K562 (cell line): ENCODE measurements around the gene ARHGEF25. TPM values are rescaled to one million over a fixed set of nuclear protein-coding genes. Genes with fewer than 3 reads are reported as not detected.
A peak's percentile ranks its signal among the peaks of the same experiment; 100 is the strongest.

Experiments
- CC2D1A ChIP-seq: fragments of 450-650 bp; IDR thresholded peaks from 2 replicates; pipeline ENCODE4 v1.6.1; 2017; ENCODE audit warnings: mild to moderate bottlenecking
- CTCFL ChIP-seq: IDR thresholded peaks from 2 replicates; pipeline ENCODE4 v1.6.1; 2011; ENCODE audit warnings: borderline replicate concordance, low read depth, mild to moderate bottlenecking, moderate library complexity, low read length; ENCODE audit not compliant: insufficient read depth, poor library complexity, severe bottlenecking
- HCFC1 ChIP-seq: IDR thresholded peaks from 2 replicates; pipeline ENCODE4 v1.6.1; 2012; ENCODE audit warnings: low read depth, low read length, improper control_type of control experiment
- HDGF ChIP-seq: fragments of 450-650 bp; IDR thresholded peaks from 2 replicates; pipeline ENCODE4 v1.6.1; 2016
- HNRNPH1 ChIP-seq: fragments of 200-400 bp; formaldehyde crosslinking; optimal IDR thresholded peaks from 2 replicates; pipeline ENCODE3; 2017; ENCODE audit warnings: low read depth, mild to moderate bottlenecking, low read length, moderate library complexity
- MBD1 ChIP-seq: fragments of 250-450 bp; sonication (Bioruptor Pico); IDR thresholded peaks from 2 replicates; pipeline ENCODE4 v1.8.0; 2022; ENCODE audit warnings: inconsistent platforms
- MCM3 ChIP-seq: fragments of 450-650 bp; IDR thresholded peaks from 2 replicates; pipeline ENCODE4 v1.6.1; 2016
- MCM7 ChIP-seq, 2 experiments: fragments of 450-650 bp; IDR thresholded peaks; 2 replicates each; pipeline ENCODE4 v1.6.1; 2016 to 2018
- MTA3 ChIP-seq: fragments of 450-650 bp; formaldehyde crosslinking; IDR thresholded peaks from 2 replicates; pipeline ENCODE4 v1.6.1; 2017; ENCODE audit warnings: mild to moderate bottlenecking, borderline replicate concordance
- NRF1 ChIP-seq, 2 experiments: fragments of 450-650 bp; IDR thresholded peaks in 1 of 2; conservative IDR thresholded peaks in 1 of 2; 2 replicates each; pipeline ENCODE4 v1.6.1; 2014; ENCODE audit warnings: mild to moderate bottlenecking in 2 of 2
- PHF8 ChIP-seq: fragments of 200-600 bp; sonication (generic); IDR thresholded peaks from 2 replicates; pipeline ENCODE4 v1.6.1; 2012; ENCODE audit warnings: mixed run types, mild to moderate bottlenecking, inconsistent platforms, low read length, moderate library complexity, borderline replicate concordance
- PKNOX1 ChIP-seq: fragments of 450-650 bp; IDR thresholded peaks from 2 replicates; pipeline ENCODE4 v1.6.1; 2016
- POLR3G ChIP-seq: IDR thresholded peaks from 2 replicates; pipeline ENCODE4 v1.6.1; 2011; ENCODE audit not compliant: insufficient read length, insufficient replicate concordance; ENCODE audit errors: extremely low read depth
- SMAD4 ChIP-seq: fragments of 250-450 bp; sonication (Bioruptor Pico); conservative IDR thresholded peaks from 2 replicates; pipeline ENCODE4 v1.8.0; 2021; ENCODE audit warnings: inconsistent platforms, mild to moderate bottlenecking, moderate library complexity
- SMC3 ChIP-seq: conservative IDR thresholded peaks from 2 replicates; pipeline ENCODE4 v1.6.1; 2011; ENCODE audit warnings: low read depth, low read length, improper control_type of control experiment; ENCODE audit not compliant: insufficient read depth
- SNAPC5 ChIP-seq: fragments of 250-450 bp; sonication (Bioruptor Pico); IDR thresholded peaks from 2 replicates; pipeline ENCODE4 v1.8.0; 2021; ENCODE audit warnings: moderate library complexity, mild to moderate bottlenecking, inconsistent platforms
- TAF1 ChIP-seq: IDR thresholded peaks from 2 replicates; pipeline ENCODE4 v1.6.1; 2011; ENCODE audit warnings: mild to moderate bottlenecking, low read length, moderate library complexity; ENCODE audit not compliant: insufficient read depth, control insufficient read depth, severe bottlenecking; ENCODE audit errors: extremely low read depth
- TEAD1 ChIP-seq, 2 experiments: fragments of 450-650 bp in 1 of 2; sonication (generic) in 1 of 2; formaldehyde crosslinking; IDR thresholded peaks; 2 replicates each; pipeline versions ENCODE4 v1.4.0 to v1.8.0; 2020 to 2022; ENCODE audit warnings: mild to moderate bottlenecking in 2 of 2, missing genetic modification reagents in 1 of 2
- TEAD4 ChIP-seq, 2 experiments: sonication (generic) in 1 of 2; formaldehyde crosslinking in 1 of 2; IDR thresholded peaks; 2 replicates each; pipeline versions ENCODE4 v1.6.1 to v1.8.0; 2012 to 2022; ENCODE audit warnings: borderline replicate concordance in 1 of 2, inconsistent platforms in 1 of 2, low read length in 1 of 2, mild to moderate bottlenecking in 1 of 2, missing genetic modification reagents in 1 of 2
- XRCC5 ChIP-seq: fragments of 200-400 bp; formaldehyde crosslinking; IDR thresholded peaks from 2 replicates; pipeline ENCODE4 v1.6.1; 2017; ENCODE audit warnings: low read depth, mild to moderate bottlenecking, low read length
- ZKSCAN3 ChIP-seq: fragments of 250-450 bp; sonication (Bioruptor Pico); IDR thresholded peaks from 2 replicates; pipeline ENCODE4 v1.4.0; 2020
- ZNF551 ChIP-seq: fragments of 250-450 bp; sonication (Bioruptor Pico); IDR thresholded peaks from 2 replicates; pipeline ENCODE4 v1.5.0; 2021; ENCODE audit warnings: mild to moderate bottlenecking, moderate library complexity
- ZNF77 ChIP-seq: fragments of 250-450 bp; sonication (Bioruptor Pico); IDR thresholded peaks from 2 replicates; pipeline ENCODE4 v1.5.0; 2020
- ZNF830 ChIP-seq: fragments of 250-450 bp; sonication (Bioruptor Pico); IDR thresholded peaks from 2 replicates; pipeline ENCODE4 v1.5.0; 2021; ENCODE audit warnings: mild to moderate bottlenecking
- polyA plus RNA-seq, 8 experiments: library from polyadenylated mRNA; depleted of rRNA in 4 of 8; stranded (reverse) in 5 of 8; unstranded in 3 of 8; fragments of >200 nt; fragmentation: Nextera tagmentation in 2 of 8; fragmentation: Illumina TruSeq in 1 of 8; extraction: Ambion mirVana in 2 of 8; extraction: Trizol in 1 of 8; gene quantifications; 2 replicates each; pipeline versions ENCODE4 v1.2.1 to v1.2.3, GENCODE V29; 2011 to 2014; ENCODE audit warnings: inconsistent platforms in 1 of 8, missing spikeins in 1 of 8
- total RNA-seq, 7 experiments: library from RNA; depleted of rRNA in 6 of 7; stranded (reverse); fragments of >200 nt in 6 of 7; fragmentation: Illumina TruSeq in 2 of 7; extraction: Trizol in 2 of 7; gene quantifications; 2 replicates each; pipeline versions ENCODE4 v1.2.1 to v1.2.3, GENCODE V29; 2011 to 2021; ENCODE audit warnings: low replicate concordance in 1 of 7

The ARHGEF25 gene
- total and polyA plus RNA-seq, 9 of the 15 experiments (the other 6 are each of a cell fraction or from before 2014, with no cell fraction given), result 0.13 to 17.3 (median 11.6) TPM

GRCh38 chr12:57621497-57622292 is 10.5 kb downstream of the ARHGEF25 start (continued):
- TF ChIP-seq SMC3, result peak; percentile 84
- 0 out of 2 replicates have a peak, but pooled peaks have one; percentile 60 for TF ChIP-seq SMAD4 (CRISPR knock-in tag)
- no peak for TF ChIP-seq POLR3G
- peak; percentile 70; the same call in 1 of the 2 replicates for TF ChIP-seq CC2D1A
- TF ChIP-seq MCM7 (IDR thresholded peaks at IDR 0.05), result no peak
- TF ChIP-seq XRCC5, result 0 out of 2 replicates have a peak, but pooled peaks have one; percentile 24
- TF ChIP-seq ZNF551 (CRISPR knock-in tag), result no peak
- no peak for TF ChIP-seq TEAD4 (IDR thresholded peaks at IDR 0.05; ENCODE audit: low read length)
- no peak for TF ChIP-seq TEAD4 (CRISPR knock-in tag; IDR thresholded peaks at IDR 0.05; ENCODE audit: borderline replicate concordance)
- TF ChIP-seq MBD1 (CRISPR knock-in tag), result peak; percentile 65; the same call in 1 of the 2 replicates
- TF ChIP-seq TEAD1 (CRISPR knock-in tag; IDR thresholded peaks at IDR 0.05), result peak in 1 of 2 experiments; percentile 50; a peak in 1 of 4 replicates
- TF ChIP-seq PHF8, result peak; percentile 15; the same call in 1 of the 2 replicates
- TF ChIP-seq TAF1, result peak; percentile 8
- no peak for TF ChIP-seq HCFC1
- TF ChIP-seq MTA3, result peak; percentile 74; the same call in 1 of the 2 replicates
- TF ChIP-seq PKNOX1, result no peak
- peak; percentile 74 for TF ChIP-seq CTCFL
- TF ChIP-seq NRF1 (conservative IDR thresholded peaks at IDR 0.05 in 1 of 2, IDR thresholded peaks at IDR 0.05 in 1 of 2), result peak; percentile 54 to 75; a peak in 3 of 4 replicates
- TF ChIP-seq MCM3, result no peak
- peak; percentile 38; the same call in 1 of the 2 replicates for TF ChIP-seq ZNF830
- TF ChIP-seq HNRNPH1, result no peak
- no peak for TF ChIP-seq ZKSCAN3
- TF ChIP-seq HDGF, result peak; percentile 64; the same call in 1 of the 2 replicates
- no peak for TF ChIP-seq SNAPC5 (CRISPR knock-in tag)
- no peak for TF ChIP-seq ZNF77 (CRISPR knock-in tag)
